IMR-90 (cell line): ENCODE measurements around the gene CHST5. TPM values are rescaled to one million over a fixed set of nuclear protein-coding genes. Genes with fewer than 3 reads are reported as not detected.

Experiments
- ATAC-seq: fragments of 200-7000 bp; cut with Tn5 transposase; 2 replicates; pipeline ENCODE4 v1.9.1; 2020; ENCODE audit warnings: low read depth, mild to moderate bottlenecking, moderate library complexity
- BruUV-seq: library from RNA; stranded (reverse); fragments of 400-500 nt; replicated peaks from 2 replicates; lab custom pipeline; 2021; lab: Mats Ljungman, UMichigan
- CTCF ChIA-PET: fragments of 300-600 bp; formaldehyde crosslinking; extraction: SDS; loops from one replicate; lab custom pipeline; 2021; ENCODE audit warnings: antibody characterized with exemption; lab: Yijun Ruan, JAX
- POLR2A ChIA-PET: fragments of 300-600 bp; sonication (Branson Sonifier 250); formaldehyde crosslinking; loops from one replicate; lab custom pipeline; 2022; ENCODE audit warnings: antibody characterized with exemption; ENCODE audit not compliant: unreplicated experiment; lab: Charles Lee
- DNase-seq: peaks from one replicate; pipeline ENCODE4 v3.0.0; 2013
- H2AFZ ChIP-seq: replicated peaks from 2 replicates; pipeline ENCODE3; 2013; ENCODE audit warnings: low read length, mild to moderate bottlenecking; ENCODE audit not compliant: poor library complexity
- H2AK5ac ChIP-seq: 2 replicates; pipeline ENCODE4 v1.6.1; 2013; ENCODE audit warnings: low read depth, low read length, inconsistent platforms
- H2AK9ac ChIP-seq: replicated peaks from 2 replicates; pipeline ENCODE3; 2013; ENCODE audit warnings: mild to moderate bottlenecking, low read depth, low read length, moderate library complexity; ENCODE audit not compliant: poor library complexity
- H2BK120ac ChIP-seq: 2 replicates; pipeline ENCODE4 v1.6.1; 2013; ENCODE audit warnings: low read depth, low read length, inconsistent platforms
- H2BK15ac ChIP-seq: 3 replicates; pipeline ENCODE4 v1.6.1; 2013; ENCODE audit warnings: low read depth, low read length, inconsistent platforms
- H2BK20ac ChIP-seq: 2 replicates; pipeline ENCODE4 v1.6.1; 2013; ENCODE audit warnings: low read depth, mild to moderate bottlenecking, inconsistent platforms, low read length, moderate library complexity
- H2BK5ac ChIP-seq: 2 replicates; pipeline ENCODE4 v1.6.1; 2013; ENCODE audit warnings: mild to moderate bottlenecking, low read depth, low read length, inconsistent platforms; ENCODE audit not compliant: poor library complexity, severe bottlenecking
- H3K14ac ChIP-seq: replicated peaks from 2 replicates; pipeline ENCODE4 v1.6.1; 2013; ENCODE audit warnings: low read depth, low read length, inconsistent platforms
- H3K18ac ChIP-seq: 2 replicates; pipeline ENCODE4 v1.6.1; 2013; ENCODE audit warnings: low read depth, low read length, control low read depth
- H3K23ac ChIP-seq: 2 replicates; pipeline ENCODE4 v1.6.1; 2013; ENCODE audit warnings: low read depth, low read length, inconsistent platforms
- H3K27ac ChIP-seq: 2 replicates; pipeline ENCODE4 v1.5.1; 2013; ENCODE audit warnings: mild to moderate bottlenecking, control low read depth, low read length; ENCODE audit not compliant: insufficient read depth
- H3K27me3 ChIP-seq: 2 replicates; pipeline ENCODE4 v1.6.1; 2013; ENCODE audit warnings: low read length; ENCODE audit not compliant: control insufficient read depth, insufficient read depth
- H3K36me3 ChIP-seq: 2 replicates; pipeline ENCODE4 v1.6.1; 2013; ENCODE audit warnings: low read length, mixed read lengths; ENCODE audit not compliant: control insufficient read depth, insufficient read depth
- H3K4ac ChIP-seq: 2 replicates; pipeline ENCODE4 v1.6.1; 2013; ENCODE audit warnings: low read depth, low read length, inconsistent platforms
- H3K4me1 ChIP-seq: 2 replicates; pipeline ENCODE4 v1.6.1; 2013; ENCODE audit warnings: low read length, mixed read lengths; ENCODE audit not compliant: control insufficient read depth, insufficient read depth
- H3K4me2 ChIP-seq: 2 replicates; pipeline ENCODE4 v1.6.1; 2013; ENCODE audit warnings: low read depth, mild to moderate bottlenecking, control low read depth, low read length, moderate library complexity
- H3K4me3 ChIP-seq: 2 replicates; pipeline ENCODE4 v1.5.1; 2013; ENCODE audit warnings: low read depth, mild to moderate bottlenecking, control low read depth, low read length, moderate library complexity; ENCODE audit not compliant: insufficient read depth
- H3K56ac ChIP-seq: 2 replicates; pipeline ENCODE4 v1.6.1; 2013; ENCODE audit warnings: low read length, inconsistent platforms; ENCODE audit not compliant: insufficient read depth; ENCODE audit errors: extremely low read depth
- H3K79me1 ChIP-seq, 2 experiments: 2 replicates each; pipeline ENCODE4 v1.6.1; 2013; ENCODE audit warnings: low read length in 2 of 2, inconsistent platforms in 1 of 2, low read depth in 1 of 2
- H3K9ac ChIP-seq: 2 replicates; pipeline ENCODE4 v1.6.1; 2013; ENCODE audit warnings: low read depth, low read length, control low read depth
- H3K9me1 ChIP-seq: 2 replicates; pipeline ENCODE4 v1.6.1; 2013; ENCODE audit warnings: low read length, inconsistent platforms; ENCODE audit not compliant: insufficient read depth
- H3K9me3 ChIP-seq: 2 replicates; pipeline ENCODE4 v1.6.1; 2013; ENCODE audit warnings: low read length; ENCODE audit not compliant: control insufficient read depth, insufficient read depth
- H4K20me1 ChIP-seq: 2 replicates; pipeline ENCODE4 v1.6.1; 2013; ENCODE audit warnings: low read length, inconsistent platforms; ENCODE audit not compliant: insufficient read depth
- H4K5ac ChIP-seq: 2 replicates; pipeline ENCODE4 v1.6.1; 2013; ENCODE audit warnings: mild to moderate bottlenecking, low read depth, low read length, control low read depth
- H4K8ac ChIP-seq, 2 experiments: 2 replicates each; pipeline ENCODE4 v1.6.1; 2013; ENCODE audit warnings: low read depth in 2 of 2, low read length in 2 of 2, control low read depth in 1 of 2, inconsistent platforms in 1 of 2
- H4K91ac ChIP-seq: 2 replicates; pipeline ENCODE4 v1.6.1; 2013; ENCODE audit warnings: low read depth, low read length, inconsistent platforms; ENCODE audit not compliant: insufficient read depth
- BHLHE40 ChIP-seq: fragments of 150-350 bp; IDR thresholded peaks from 2 replicates; pipeline ENCODE4 v1.6.1; 2016; ENCODE audit warnings: mild to moderate bottlenecking, low read depth, low read length
- CHD1 ChIP-seq: IDR thresholded peaks from 2 replicates; pipeline ENCODE4 v1.6.1; 2012; ENCODE audit warnings: low read depth, low read length, improper control_type of control experiment
- FOS ChIP-seq: fragments of 150-350 bp; IDR thresholded peaks from 2 replicates; pipeline ENCODE4 v1.6.1; 2016; ENCODE audit warnings: low read depth, low read length
- MAFK ChIP-seq: IDR thresholded peaks from 2 replicates; pipeline ENCODE4 v1.6.1; 2012; ENCODE audit warnings: low read depth, low read length, improper control_type of control experiment
- MAZ ChIP-seq: IDR thresholded peaks from 2 replicates; pipeline ENCODE4 v1.6.1; 2012; ENCODE audit warnings: low read depth, mild to moderate bottlenecking, low read length, improper control_type of control experiment, moderate library complexity, borderline replicate concordance
- MXI1 ChIP-seq: IDR thresholded peaks from 2 replicates; pipeline ENCODE4 v1.6.1; 2012; ENCODE audit warnings: low read depth, mild to moderate bottlenecking, low read length, moderate library complexity, borderline replicate concordance
- POLR2A ChIP-seq: IDR thresholded peaks from 2 replicates; pipeline ENCODE4 v1.6.1; 2012; ENCODE audit warnings: mild to moderate bottlenecking, low read depth, low read length
- RCOR1 ChIP-seq: IDR thresholded peaks from 2 replicates; pipeline ENCODE4 v1.6.1; 2012; ENCODE audit warnings: mild to moderate bottlenecking, low read length, improper control_type of control experiment; ENCODE audit not compliant: insufficient replicate concordance
- RFX5 ChIP-seq: IDR thresholded peaks from 2 replicates; pipeline ENCODE4 v1.8.0; 2012; ENCODE audit warnings: low read depth, mild to moderate bottlenecking, low read length, moderate library complexity
- SMC3 ChIP-seq: fragments of 150-350 bp; IDR thresholded peaks from 2 replicates; pipeline ENCODE4 v1.6.1; 2016; ENCODE audit warnings: low read depth, mild to moderate bottlenecking, antibody characterized with exemption, low read length, moderate library complexity
- WGBS, 2 experiments: methylation state at CpG; one replicate each; pipeline versions ENCODE4 v1.1.5 to v1.1.7; 2013; ENCODE audit warnings: missing lambda C conversion rate in 2 of 2; ENCODE audit not compliant: insufficient read length in 1 of 2; ENCODE audit errors: extremely low coverage in 2 of 2; 5-methylcytosine and 5-hydroxymethylcytosine counted together
- dilution Hi-C: fragments of 300-500 bp; cut with HindIII; formaldehyde crosslinking; loops from one replicate; pipeline ENCODE4 v1.14.3; 2018; ENCODE audit warnings: low sequenced_read_pairs; ENCODE audit not compliant: unreplicated experiment
- in situ Hi-C: fragments of 300-500 bp; cut with MboI; formaldehyde crosslinking; loops from 3 replicates; pipeline ENCODE4 v1.14.3; 2019; ENCODE audit warnings: low sequenced_read_pairs, inconsistent platforms, mixed read lengths
- intact Hi-C: fragments of 100-400 bp; cut with micrococcal nuclease; formaldehyde crosslinking; loops from 2 replicates; pipeline ENCODE4 v1.10.0; 2022
- polyA plus RNA-seq, 3 experiments: library from polyadenylated mRNA; depleted of rRNA; stranded (reverse); fragments of >200 nt; gene quantifications; 2 replicates each; pipeline ENCODE4 v1.2.3, GENCODE V29; 2012; ENCODE audit warnings: low replicate concordance in 1 of 3
- total RNA-seq: library from RNA; depleted of rRNA; stranded (reverse); fragments of >200 nt; gene quantifications from 2 replicates; pipeline ENCODE4 v1.2.3, GENCODE V29; 2012
- TF ChIP-seq, protein P1 (sequence below): conservative IDR thresholded peaks from 2 replicates; pipeline ENCODE4 v1.5.1; 2012; ENCODE audit warnings: mild to moderate bottlenecking, low read depth, low read length, improper control_type of control experiment

The CHST5 gene
- total and polyA plus RNA-seq, 2 of the 4 experiments (the other 2 are of a cell fraction), result not detected

DNA sequence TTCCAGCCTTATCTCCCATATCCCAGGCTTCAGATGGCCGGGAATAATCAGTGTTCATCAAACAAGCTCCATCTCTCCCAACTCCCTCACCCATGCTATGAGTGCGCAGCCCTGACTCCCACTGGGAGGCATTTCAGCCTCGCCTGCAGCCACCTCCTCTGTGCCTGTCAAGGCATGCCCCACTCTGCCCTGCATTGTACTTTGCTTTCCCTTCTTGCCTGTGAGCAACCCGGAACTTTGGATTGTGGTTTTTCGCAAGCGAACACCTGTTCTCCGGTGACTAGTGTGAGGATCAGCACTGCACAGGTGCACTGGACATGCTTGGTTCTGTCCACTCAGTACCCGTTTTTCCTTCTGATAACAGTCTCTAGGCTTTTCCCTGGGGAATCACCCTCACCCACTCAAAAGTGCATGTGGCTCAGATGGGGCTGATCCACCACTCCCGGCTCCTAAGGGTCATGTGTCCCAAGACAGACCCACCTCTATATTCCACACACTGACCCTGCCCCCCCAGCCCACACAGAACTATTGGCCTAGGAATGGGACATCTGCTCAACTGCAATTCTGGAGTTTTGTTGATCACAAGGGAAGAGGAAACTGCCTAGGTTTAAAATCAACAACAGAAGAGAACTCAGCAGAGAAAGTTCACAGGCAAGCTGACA lies 49.8 kb downstream of the CHST5 start:
- no peak overlapping the region for H3K4me3 ChIP-seq
- no peak overlapping the region for H2AK9ac ChIP-seq
- no peak overlapping the region for H3K56ac ChIP-seq
- H2BK120ac ChIP-seq, result no peak overlapping the region
- dilution Hi-C loops, result no loop called here
- no peaks in the 10 kb centered on the region for H4K20me1 ChIP-seq
- H3K4me1 ChIP-seq, result no peaks in the 10 kb centered on the region
- H3K9ac ChIP-seq, result no peak overlapping the region
- DNase-seq, result no peak
- no peak overlapping the region for H2AK5ac ChIP-seq
- CTCF ChIA-PET, result interaction anchor here (1.0 kb wide), 1 partner anchor 13 kb away, joined by 3 read pairs; no protein-coding TSS in a partner anchor
- no peak overlapping the region for H2BK15ac ChIP-seq
- H3K18ac ChIP-seq, result no peak overlapping the region
- intact Hi-C loops, result no loop called here
- H3K79me1 ChIP-seq, result no peaks in the 10 kb centered on the region
- no peaks in the 10 kb centered on the region for H3K36me3 ChIP-seq
- no TSS peak for BruUV-seq
- no peak overlapping the region for H3K27ac ChIP-seq
- POLR2A ChIA-PET, result no interaction called here
- H3K4ac ChIP-seq, result no peak overlapping the region
- no peak overlapping the region for H3K4me2 ChIP-seq
- WGBS, 2 experiments, result 82% methylated on average over 4 of the region's 9 CpGs; no CpG with 5 or more reads in 1 of the 2 experiments
- TF ChIP-seq FOS, result no peak
- no peak for TF ChIP-seq SMC3
- no peak for TF ChIP-seq RFX5
- TF ChIP-seq MXI1, result no peak
- TF ChIP-seq BHLHE40, result no peak
- TF ChIP-seq POLR2A, result no peak
- TF ChIP-seq MAZ, result no peak
- no peak for TF ChIP-seq MAFK
- no peak for TF ChIP-seq RCOR1
- no peak for TF ChIP-seq CHD1
- TF ChIP-seq, protein P1, sequence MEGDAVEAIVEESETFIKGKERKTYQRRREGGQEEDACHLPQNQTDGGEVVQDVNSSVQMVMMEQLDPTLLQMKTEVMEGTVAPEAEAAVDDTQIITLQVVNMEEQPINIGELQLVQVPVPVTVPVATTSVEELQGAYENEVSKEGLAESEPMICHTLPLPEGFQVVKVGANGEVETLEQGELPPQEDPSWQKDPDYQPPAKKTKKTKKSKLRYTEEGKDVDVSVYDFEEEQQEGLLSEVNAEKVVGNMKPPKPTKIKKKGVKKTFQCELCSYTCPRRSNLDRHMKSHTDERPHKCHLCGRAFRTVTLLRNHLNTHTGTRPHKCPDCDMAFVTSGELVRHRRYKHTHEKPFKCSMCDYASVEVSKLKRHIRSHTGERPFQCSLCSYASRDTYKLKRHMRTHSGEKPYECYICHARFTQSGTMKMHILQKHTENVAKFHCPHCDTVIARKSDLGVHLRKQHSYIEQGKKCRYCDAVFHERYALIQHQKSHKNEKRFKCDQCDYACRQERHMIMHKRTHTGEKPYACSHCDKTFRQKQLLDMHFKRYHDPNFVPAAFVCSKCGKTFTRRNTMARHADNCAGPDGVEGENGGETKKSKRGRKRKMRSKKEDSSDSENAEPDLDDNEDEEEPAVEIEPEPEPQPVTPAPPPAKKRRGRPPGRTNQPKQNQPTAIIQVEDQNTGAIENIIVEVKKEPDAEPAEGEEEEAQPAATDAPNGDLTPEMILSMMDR, result no peak
- no peaks in the 10 kb centered on the region for H3K9me1 ChIP-seq
- H3K9me3 ChIP-seq, result no peaks in the 10 kb centered on the region
- H2BK20ac ChIP-seq, result no peak overlapping the region
- no peak overlapping the region for H2AFZ ChIP-seq
- in situ Hi-C loops, result no loop called here
- H4K91ac ChIP-seq, result no peak overlapping the region
- peaks cover 15% of the 10 kb centered on the region for H3K27me3 ChIP-seq
- peak; percentile 27; the same call in 1 of the 2 replicates for ATAC-seq
- H3K23ac ChIP-seq, result no peak overlapping the region
- no peak overlapping the region for H4K8ac ChIP-seq
- H2BK5ac ChIP-seq, result no peak overlapping the region
- H4K5ac ChIP-seq, result no peak overlapping the region
- no peak overlapping the region for H3K14ac ChIP-seq
